HG03575 (cell line): ENCODE data around the gene SLC25A26.

Source experiments
- ATAC-seq: cut with Tn5 transposase; IDR thresholded peaks from one replicate; pipeline ENCODE4 v1.9.1; 2021; ENCODE audit not compliant: unreplicated experiment, insufficient number of reproducible peaks, low FRiP score; ENCODE audit errors: extremely low read depth

SLC25A26 gene

DNA sequence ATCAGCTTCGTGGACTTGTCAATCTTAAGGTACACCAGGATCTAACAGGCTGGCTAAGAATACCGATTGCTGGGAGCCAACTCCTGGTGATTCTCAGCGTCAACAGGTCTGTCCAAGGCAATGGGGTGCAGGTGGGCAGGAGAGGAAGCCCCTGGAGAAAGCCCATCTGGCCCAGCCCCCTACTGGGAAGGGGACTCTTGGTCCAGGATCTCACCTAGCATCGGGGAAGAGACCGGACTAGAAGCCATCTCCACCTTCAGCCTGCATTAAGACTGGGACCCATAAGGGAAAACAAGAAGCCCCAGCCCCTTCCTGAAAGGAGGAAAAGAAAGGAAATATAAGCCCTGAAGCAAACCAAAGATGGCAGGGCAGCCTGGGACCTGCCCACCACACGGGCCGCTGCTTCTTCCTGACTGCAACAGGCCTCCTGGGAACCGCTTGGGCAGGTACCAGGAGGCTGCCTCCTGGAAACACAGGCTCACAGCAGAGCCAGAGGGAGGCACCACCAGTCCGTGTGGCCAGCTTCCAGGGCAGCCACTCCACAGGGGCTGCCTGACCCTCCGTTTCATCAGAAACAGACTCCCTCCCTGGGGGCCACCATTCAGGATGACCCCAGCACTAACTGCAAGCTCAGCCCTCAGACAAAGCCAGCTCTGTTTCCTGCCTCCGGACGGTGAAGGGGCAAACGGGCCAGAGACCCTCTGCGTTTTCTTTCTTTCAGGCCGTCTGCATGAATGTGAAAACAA is 179.8 kb downstream of the SLC25A26 start:
- no peak for ATAC-seq

DNA sequence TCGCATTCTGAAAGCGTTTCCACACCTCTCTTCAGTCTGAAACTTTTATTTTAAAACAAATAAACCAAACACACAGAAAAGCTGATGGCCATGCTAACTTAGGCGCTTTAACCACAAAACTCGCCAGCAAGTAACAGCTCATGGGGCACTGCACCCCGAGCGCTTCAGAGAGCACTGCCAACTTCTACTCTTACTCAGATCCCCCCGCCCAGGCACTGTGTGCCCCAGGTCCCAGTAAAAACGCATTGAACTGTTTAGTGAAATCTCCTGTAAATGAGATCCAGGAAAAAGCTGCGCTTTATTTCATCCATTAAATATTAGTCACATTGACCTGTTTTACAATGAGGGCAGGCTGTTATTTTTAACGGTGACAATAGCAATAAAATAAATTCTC is 180.4 kb downstream of the SLC25A26 start:
- ATAC-seq: no peak

DNA sequence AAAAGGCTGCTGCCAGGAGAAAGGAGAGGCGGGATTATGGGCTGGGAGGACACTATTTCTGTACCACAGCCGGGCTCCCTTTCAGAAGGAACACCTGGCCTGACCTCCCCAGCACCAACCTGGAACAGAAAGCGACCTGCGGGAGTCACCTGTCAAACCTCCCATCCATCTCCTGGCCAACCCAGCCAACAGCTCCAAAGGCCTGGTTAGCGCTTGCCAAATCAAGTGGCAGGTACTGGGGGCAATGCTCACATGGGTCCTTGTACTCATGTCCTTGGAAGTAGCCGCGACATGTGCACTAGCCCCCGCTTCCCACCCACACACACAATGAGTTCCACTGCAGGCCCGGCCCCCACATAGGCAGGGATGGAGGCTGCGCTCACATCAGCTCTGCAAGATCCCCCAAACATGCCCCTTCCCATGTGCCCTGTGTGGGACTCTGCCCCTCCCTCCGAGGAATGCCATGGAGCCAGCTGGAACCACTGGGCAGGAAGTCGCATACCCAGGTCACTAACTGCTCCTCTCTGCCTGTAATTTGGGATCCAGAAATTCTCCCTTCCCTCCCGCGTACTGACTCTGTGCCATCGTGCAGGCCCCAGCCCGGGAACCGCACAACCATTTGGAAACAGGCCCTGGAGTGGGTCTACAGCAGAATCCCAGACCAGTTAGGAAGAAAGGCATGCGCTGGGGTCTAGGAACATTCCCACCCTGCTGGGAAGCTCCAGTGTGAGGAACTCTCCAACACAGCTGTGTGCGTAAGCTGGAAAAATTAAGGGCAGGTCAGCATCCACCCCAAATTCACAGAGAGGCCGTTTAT is 181.1 kb downstream of the SLC25A26 start:
- no peak for ATAC-seq

DNA sequence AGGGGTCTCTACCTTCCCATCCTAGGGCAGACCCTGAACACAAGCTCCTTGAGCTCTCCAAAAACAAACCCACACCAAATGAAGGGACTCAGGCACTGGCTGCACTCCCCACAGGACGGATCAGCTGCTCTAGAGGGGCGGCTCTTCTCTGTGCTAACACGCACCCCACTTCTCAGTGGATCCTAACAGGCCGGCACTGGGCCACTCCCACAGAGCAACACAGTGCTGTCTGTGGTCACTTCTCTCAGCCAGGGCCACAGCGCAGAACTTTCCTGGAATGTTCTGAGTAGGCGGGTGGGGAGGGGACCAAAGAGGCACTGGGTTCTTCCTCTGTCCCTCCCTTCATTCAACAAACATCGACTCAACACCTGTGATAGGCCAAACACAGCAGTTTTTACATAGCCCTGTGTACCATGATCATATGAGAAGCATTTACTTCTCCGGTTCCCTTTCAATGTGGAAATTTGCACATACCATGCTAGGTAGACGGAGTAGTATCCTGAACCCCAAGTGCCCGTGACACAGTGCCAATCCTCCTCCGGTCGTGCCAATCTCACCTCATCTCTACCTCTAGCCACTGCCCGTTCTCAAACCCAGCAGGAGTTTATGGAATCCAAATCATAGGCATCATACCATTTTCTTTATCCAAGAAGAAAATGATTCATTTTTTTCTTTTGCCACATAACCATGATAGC is 181.9 kb downstream of the SLC25A26 start:
- no peak for ATAC-seq

DNA sequence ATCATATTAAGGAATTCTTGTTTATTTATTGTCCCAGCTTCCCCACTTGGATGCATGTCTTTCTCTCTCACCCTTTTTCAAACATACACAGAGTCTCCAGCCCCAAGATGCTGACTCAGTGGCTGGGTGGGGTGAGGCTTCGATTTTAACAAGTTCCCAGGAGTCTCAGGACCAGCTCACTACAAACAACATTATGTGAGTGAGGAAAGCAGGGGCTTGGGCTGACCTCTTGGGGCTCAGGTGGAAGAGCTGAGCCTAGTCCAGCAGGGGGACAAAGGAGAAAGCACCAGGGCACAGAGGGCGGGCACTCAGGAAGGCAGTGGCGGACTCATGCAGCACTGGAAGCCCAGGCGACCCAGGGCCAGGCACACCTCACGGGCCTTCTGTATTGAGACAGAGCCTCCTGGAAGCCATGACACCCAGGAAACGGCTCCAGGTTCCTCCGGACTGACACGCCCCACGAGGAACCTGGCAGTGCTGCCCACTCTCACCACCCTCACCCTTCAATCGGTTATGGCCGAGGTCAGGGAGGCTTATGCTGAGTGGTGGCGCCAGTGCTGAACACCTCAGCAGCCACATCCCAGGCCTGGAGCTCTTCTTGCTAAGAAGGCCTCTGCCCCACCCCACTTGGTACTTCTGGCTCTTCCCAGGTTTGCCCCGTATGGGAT is 182.7 kb downstream of the SLC25A26 start:
- ATAC-seq: no peak

DNA sequence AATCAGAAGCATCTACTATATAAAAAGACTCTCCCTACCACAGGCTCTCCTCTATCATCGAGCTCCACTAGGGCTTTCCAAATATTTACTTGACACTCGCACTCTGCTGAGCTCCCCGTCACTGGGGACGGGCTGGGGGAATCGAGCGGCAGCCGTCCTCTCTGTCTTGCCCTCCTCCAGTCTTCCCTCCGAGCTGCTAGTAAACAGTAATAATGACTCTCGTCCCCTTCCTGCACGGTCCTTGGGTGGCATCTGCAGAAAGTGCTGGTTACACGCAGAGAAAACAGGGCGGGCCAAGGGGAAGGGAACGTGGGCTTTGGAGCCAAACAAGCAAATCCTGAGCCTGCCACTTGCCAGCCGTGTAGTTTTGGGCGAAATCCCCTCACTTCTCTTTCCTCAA is 183.4 kb downstream of the SLC25A26 start:
- no peak for ATAC-seq

DNA sequence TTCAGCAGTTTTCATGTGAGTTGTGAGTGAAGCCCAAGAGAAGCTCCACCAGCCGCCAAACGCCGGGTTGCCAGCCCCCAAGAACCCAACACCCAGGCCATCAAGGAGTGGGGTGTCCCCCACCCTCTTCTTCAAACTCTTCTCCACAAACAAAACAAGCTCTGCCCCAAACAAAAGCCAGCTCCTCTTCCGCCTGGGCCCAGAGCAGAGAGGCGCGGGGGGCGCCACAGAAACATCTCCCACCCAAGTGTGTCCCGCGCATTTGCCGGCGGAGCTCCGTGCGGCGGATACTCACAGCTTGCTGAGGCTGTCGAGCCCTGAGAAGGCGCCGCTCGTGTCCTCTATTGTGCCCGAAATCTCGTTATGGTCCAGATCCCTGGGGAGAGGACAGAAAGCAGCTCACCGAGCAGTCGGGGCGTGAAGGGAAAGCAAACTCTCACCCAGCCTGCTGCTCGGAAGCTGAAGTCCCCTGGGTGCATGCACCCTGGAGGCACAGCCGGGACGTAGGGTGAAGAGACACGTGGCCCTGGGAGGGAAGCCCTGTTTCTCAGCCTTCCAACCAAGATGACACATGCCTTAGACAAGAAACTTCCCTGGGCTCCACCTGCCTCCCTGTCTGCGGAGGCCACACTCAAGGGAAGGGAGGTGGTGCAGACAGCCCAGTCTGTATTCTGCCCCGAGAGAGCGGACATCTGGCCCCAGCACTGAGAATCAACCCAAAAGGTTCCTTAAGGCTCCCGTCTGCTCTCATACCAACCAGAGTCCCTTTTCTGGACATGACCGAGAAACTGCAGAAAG is 184.3 kb downstream of the SLC25A26 start:
- no peak for ATAC-seq

DNA sequence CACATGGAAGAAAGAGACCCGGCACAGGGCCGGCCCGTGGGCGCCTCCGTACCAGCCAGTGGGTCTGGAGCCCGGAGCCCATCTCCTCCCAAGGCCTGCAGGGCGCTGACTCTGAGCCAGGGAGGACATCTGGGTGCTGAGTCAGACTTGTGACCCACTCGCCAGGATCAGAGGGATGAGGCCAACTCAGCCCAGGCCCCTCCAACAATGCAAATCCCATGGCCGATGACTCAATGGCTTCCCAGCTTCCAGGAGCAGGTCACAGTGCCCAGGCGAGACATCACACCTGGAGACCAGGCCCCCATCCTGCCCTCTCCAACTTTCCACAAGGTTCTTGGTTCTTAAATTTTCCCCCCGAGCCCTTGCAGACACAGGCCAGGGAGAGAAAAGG is 184.9 kb downstream of the SLC25A26 start:
- ATAC-seq: no peak

DNA sequence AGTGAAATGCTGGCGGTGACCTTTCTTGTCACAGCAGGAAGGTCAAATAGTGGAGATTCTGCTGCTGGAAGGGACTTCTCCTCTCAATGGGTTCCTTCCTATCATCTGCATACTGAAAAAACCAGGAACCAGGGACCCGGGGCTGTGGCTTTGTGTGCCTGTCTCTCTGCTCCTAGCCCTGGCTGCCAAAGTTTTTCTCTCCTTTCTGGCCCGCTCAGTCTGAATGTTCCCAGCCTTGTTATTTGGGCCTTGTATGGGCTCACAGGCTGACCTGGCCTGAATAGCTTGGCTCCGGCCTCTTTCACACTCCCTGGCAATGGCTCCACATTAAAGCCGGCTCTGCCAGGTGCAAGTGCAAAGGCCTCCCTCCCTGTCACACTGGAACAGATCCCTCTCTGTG is 185.4 kb downstream of the SLC25A26 start:
- ATAC-seq: no peak

DNA sequence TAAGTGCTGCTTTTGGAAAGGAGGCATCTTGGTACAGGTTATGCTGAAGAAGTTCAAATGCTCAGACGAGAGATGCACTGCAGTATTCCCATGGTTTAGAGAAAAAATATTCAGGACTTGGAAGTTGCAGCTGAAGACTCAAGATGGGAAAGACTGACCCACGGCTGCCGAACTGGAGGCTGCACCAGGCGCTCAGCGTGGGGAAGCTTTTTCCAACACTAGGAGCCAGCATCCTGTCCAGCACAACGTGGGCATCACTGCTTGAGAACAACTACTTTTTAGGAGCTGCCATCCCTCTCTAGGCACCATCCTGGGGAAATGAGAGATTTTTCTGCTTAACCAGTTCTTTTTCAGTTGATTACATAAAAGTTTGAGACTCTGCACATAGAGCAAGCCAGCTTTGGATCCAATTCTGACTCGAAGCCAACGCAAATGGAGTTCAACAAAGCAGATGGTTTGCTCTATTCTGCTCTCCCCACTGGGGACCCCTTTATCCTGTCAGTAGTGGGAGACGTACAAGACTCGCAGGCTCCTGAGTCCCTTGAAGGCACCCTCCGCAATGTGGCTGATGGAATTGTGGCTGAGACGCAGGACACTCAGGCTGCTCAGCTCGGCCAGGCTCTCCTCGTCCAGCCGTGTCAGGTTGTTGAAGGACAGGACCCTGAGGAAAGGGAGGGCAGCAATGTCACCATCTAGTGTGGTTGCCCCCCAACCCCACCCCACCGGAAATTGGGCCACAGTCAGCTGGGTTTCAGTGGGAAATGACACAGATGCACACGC is 186.2 kb downstream of the SLC25A26 start:
- ATAC-seq: no peak

DNA sequence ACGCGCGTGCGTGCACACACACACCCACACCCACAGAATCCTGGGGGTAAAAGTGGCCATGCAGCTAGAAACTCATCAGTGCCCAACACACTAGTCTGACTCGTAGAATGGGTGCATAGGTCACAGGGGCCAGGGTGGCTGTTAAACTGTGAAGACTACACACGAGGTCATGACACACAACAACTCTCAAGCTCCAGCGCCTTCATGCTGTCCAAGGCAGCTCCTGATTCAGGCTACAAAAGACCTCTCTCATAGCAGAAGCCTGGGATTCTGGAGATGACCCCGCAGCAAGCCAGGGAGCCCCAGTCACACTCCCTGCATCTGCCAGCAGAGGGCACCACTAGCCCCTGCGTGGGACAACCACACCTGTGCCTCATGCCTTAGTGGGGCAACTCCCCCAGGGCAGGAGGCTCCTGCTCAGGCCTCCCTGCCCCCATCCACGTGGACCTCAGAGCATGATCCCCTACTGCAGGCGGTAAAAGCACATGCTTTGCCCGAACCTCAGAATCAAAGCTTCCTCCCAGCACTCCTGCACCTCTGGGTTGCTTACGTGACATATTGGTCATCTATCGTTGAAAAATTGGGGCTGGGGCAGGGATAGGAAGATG is 186.9 kb downstream of the SLC25A26 start:
- no peak for ATAC-seq

DNA sequence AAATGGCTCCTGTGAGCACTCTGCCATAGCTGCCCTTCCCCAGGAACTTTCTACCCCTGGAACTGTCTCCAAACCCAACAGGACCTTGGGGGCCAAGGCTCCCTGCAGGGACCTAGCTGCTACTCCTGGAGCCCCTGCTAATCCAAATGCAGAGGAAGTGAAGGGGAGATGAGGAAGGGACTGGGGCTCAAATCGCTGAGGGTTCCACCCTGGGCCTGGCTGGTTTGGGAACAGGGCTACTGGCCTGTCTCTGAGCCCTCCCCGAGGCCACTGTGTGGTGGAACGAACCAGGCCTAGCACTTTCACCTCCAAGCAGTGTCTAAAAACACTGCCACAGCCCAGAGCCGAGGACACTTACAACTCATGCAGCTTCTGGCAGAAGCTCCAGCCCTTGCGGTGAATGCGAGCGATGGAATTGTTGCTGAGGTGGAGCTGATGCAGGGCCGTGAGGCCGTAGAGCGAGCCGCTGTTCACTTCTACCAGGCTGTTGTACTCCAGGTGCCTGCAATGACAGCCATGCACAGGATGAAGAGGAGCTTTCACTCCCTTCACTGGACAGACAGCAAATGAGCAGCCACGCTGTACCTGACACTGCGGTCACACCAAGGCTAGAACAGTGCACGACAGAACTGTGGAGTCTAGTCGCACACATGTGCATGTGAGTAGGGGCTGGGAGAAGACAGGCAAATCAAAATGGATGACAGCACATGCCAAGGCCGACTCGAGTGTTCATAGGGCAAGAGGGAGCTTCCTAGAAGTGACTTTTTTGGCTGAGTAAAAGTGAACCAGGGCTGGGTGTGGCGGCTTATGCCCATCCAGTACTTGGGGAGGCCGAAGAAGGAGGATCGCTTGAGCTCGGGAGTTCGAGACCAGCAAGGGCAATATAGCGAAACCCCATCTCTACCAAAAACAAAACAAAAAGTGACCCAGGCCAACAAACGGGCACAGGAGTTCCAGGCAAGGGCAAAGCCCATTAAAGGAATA is 189.3 kb downstream of the SLC25A26 start:
- ATAC-seq: no peak

DNA sequence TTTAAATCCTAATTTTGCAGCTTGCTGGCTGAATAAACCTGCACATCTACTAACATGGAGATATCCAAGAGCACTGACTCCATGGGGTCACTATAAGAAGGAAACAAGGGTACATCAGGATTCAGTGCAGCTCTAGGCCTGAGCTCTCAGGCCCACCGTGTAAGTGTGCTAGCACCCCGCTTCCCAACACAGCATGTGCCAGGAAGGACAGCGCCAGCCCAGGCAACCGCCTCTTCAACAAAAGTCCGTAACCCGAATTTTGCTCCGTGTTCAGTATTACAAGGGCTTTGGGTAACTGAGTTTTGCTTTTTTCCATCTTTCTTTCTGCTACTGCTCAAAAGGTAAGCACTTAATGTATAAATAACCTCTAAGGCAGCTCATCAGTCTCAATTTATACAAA is 190.2 kb downstream of the SLC25A26 start:
- ATAC-seq: no peak

DNA sequence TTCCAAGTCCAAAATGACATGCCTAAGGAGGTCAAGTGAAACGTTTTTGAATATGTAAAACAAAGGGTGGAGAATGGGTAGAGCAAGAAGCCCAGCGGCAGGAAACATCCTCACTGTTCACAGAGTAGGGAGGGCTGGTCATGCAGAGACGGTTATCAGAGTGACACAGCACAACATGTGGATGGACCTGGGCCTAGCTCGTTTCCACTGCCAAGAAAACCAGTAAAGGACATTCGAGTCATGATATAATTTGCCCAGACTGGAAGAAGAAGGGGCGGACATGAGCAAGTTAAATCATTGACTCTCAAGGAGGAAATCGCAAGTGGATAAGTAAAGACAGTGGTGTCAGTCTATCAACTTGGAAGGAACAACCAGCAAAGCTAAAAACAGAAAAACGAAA is 190.7 kb downstream of the SLC25A26 start:
- no peak for ATAC-seq

DNA sequence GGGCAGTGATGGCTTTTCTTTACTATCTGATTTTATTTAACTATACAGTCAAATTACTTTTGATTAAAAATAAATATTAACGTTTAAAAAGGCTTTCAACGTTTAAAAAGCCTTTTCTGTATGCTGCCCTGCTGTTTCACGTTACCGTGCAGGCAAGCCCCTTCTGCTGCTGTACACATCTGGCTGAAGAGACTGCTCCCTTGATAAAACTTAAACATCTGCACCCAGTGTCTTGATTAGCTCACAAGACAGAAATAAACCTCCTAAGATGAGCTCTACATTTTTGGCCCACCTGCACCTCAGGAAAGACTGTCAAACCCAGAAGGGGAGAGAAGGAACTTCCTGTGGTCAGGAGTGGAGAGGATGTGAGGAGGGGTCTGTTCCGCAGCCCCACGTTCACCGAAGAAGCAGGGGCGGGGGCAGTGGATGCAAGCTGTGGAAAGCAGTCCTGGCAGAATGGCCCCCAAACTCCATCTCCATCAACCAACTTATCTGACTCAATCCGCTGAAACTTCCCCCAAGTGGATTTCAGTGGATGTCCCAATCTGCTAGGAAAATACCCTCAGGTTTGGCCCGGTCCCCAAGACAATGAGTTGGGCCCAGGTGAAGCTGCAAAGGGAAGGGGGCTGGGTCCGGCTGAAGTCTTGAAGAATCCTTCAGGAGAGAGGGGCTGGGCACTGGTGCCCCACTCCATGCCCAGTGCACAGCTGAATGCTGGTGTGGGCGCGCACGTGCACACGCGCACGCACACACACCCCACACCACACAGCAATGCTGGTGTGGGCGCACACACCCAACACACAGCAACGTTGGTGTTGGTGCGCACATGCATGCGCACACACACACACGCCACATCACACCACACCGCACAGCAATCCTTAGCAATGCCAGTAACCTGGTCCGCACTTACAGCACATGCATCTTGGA is 191.4 kb downstream of the SLC25A26 start:
- ATAC-seq: no peak
